A549 (cell line): ENCODE data around the gene CR1L. TPM values are rescaled to one million over a fixed set of nuclear protein-coding genes. Genes with fewer than 3 reads are reported as not detected.
"Not testable (repeated sequence)": the region's sequence is repeated elsewhere in the genome, so short reads cannot be mapped to it uniquely, and the experiment has no call there.

Experiments used
- ATAC-seq, 2 experiments: fragments of 200-7000 bp in 1 of 2; fragments of >200 bp in 1 of 2; cut with Nextera tagmentation in 1 of 2; cut with Tn5 transposase in 1 of 2; 3 replicates each; pipeline versions ENCODE4 v1.8.0 to v1.9.1; 2018 to 2020; ENCODE audit warnings: mild to moderate bottlenecking in 1 of 2, moderate library complexity in 1 of 2
- CTCF ChIA-PET: fragments of 300-600 bp; sonication (Branson Sonifier 250); formaldehyde crosslinking; extraction: SDS; loops from one replicate; lab custom pipeline; 2021; ENCODE audit warnings: antibody characterized with exemption, inconsistent platforms; lab: Yijun Ruan, JAX
- POLR2A ChIA-PET: fragments of 350-600 bp; formaldehyde crosslinking; extraction: SDS; loops from one replicate; lab custom pipeline; 2021; ENCODE audit warnings: antibody characterized with exemption, inconsistent platforms; lab: Yijun Ruan, JAX
- DNase-seq, 2 experiments: peaks; one replicate each; pipeline versions ENCODE4 v3.0.0 to v3.0.0-alpha.2; 2011 to 2016; ENCODE audit warnings: low read depth in 1 of 2, low spot score in 1 of 2
- FAIRE-seq: peaks from 2 replicates; lab custom pipeline; 2011; peaks lifted over from hg19 to GRCh38; lab: Jason Lieb, UNC
- H3K27ac ChIP-seq, 2 experiments: fragments of >200 bp; sonication (Bioruptor Twin); formaldehyde crosslinking; 3 replicates each; pipeline ENCODE4 v1.5.1; 2016 to 2017
- H3K4me1 ChIP-seq: fragments of >200 bp; sonication (Bioruptor Twin); formaldehyde crosslinking; 3 replicates; pipeline ENCODE4 v1.6.1; 2016
- H3K4me2 ChIP-seq: fragments of >200 bp; sonication (Bioruptor Twin); formaldehyde crosslinking; 3 replicates; pipeline ENCODE4 v1.6.1; 2016
- H3K4me3 ChIP-seq: fragments of >200 bp; sonication (Bioruptor Twin); formaldehyde crosslinking; 3 replicates; pipeline ENCODE4 v1.5.1; 2016
- H3K9me3 ChIP-seq: fragments of >200 bp; sonication (Bioruptor Twin); formaldehyde crosslinking; 3 replicates; pipeline ENCODE4 v1.6.1; 2016
- BCL3 ChIP-seq: fragments of >200 bp; sonication (Bioruptor Twin); formaldehyde crosslinking; IDR thresholded peaks from 3 replicates; pipeline ENCODE4 v1.6.1; 2016
- CBX2 ChIP-seq: fragments of 200-600 bp; sonication (generic); IDR thresholded peaks from 2 replicates; pipeline ENCODE4 v1.6.1; 2016; ENCODE audit warnings: low read depth, mild to moderate bottlenecking, borderline replicate concordance
- CBX8 ChIP-seq: fragments of 200-600 bp; sonication (generic); IDR thresholded peaks from 2 replicates; pipeline ENCODE4 v1.6.1; 2016
- E2F6 ChIP-seq: IDR thresholded peaks from 2 replicates; pipeline ENCODE4 v1.6.1; 2012; ENCODE audit warnings: low read depth, borderline replicate concordance
- EHF ChIP-seq: fragments of 250-450 bp; sonication (Bioruptor Pico); IDR thresholded peaks from 2 replicates; pipeline ENCODE4 v1.5.0; 2020; ENCODE audit warnings: mild to moderate bottlenecking
- EP300 ChIP-seq, 2 experiments: fragments of >200 bp; sonication (Bioruptor Twin); formaldehyde crosslinking; IDR thresholded peaks; 2 replicates in 1 of 2; 3 replicates in 1 of 2; pipeline ENCODE4 v1.6.1; 2016 to 2017
- ESRRA ChIP-seq: fragments of 150-350 bp; IDR thresholded peaks from 2 replicates; pipeline ENCODE4 v1.6.1; 2014; ENCODE audit warnings: mild to moderate bottlenecking, low read length, borderline replicate concordance
- FOSB ChIP-seq: fragments of 250-450 bp; sonication (Bioruptor Pico); IDR thresholded peaks from 2 replicates; pipeline ENCODE4 v1.5.0; 2020; ENCODE audit warnings: mild to moderate bottlenecking, moderate library complexity
- HOXA7 ChIP-seq: fragments of 250-450 bp; sonication (Bioruptor Pico); IDR thresholded peaks from 2 replicates; pipeline ENCODE4 v1.5.0; 2020; ENCODE audit warnings: mild to moderate bottlenecking, moderate library complexity
- HOXB13 ChIP-seq: fragments of 250-450 bp; sonication (Bioruptor Pico); IDR thresholded peaks from 2 replicates; pipeline ENCODE4 v1.5.0; 2020; ENCODE audit warnings: low read depth, mild to moderate bottlenecking, moderate library complexity
- HOXB5 ChIP-seq: fragments of 250-450 bp; sonication (Bioruptor Pico); IDR thresholded peaks from 2 replicates; pipeline ENCODE4 v1.5.0; 2020; ENCODE audit warnings: mild to moderate bottlenecking, moderate library complexity
- JUN ChIP-seq, 2 experiments: fragments of >200 bp; sonication (Bioruptor Twin); formaldehyde crosslinking; IDR thresholded peaks; 2 replicates in 1 of 2; 3 replicates in 1 of 2; pipeline ENCODE4 v1.6.1; 2016 to 2017
- KDM5A ChIP-seq: fragments of 200-600 bp; sonication (generic); IDR thresholded peaks from 2 replicates; pipeline ENCODE4 v1.6.1; 2016; ENCODE audit warnings: antibody characterized with exemption, mild to moderate bottlenecking
- MAFK ChIP-seq: fragments of 450-650 bp; IDR thresholded peaks from 2 replicates; pipeline ENCODE4 v1.6.1; 2014; ENCODE audit not compliant: partially characterized antibody
- MAX ChIP-seq: IDR thresholded peaks from 2 replicates; pipeline ENCODE4 v1.6.1; 2012
- NPAS2 ChIP-seq: fragments of 250-450 bp; sonication (Bioruptor Pico); IDR thresholded peaks from 2 replicates; pipeline ENCODE4 v1.8.0; 2022; ENCODE audit warnings: mild to moderate bottlenecking, moderate library complexity, borderline replicate concordance
- NR3C1 ChIP-seq: fragments of >200 bp; sonication (Bioruptor Twin); formaldehyde crosslinking; IDR thresholded peaks from 3 replicates; pipeline ENCODE4 v1.6.1; 2017
- PHF8 ChIP-seq: fragments of 200-600 bp; sonication (generic); IDR thresholded peaks from 2 replicates; pipeline ENCODE4 v1.6.1; 2016; ENCODE audit warnings: low read depth, mild to moderate bottlenecking, antibody characterized with exemption, moderate library complexity, borderline replicate concordance
- POLR2A ChIP-seq: IDR thresholded peaks from 2 replicates; pipeline ENCODE4 v1.6.1; 2012; ENCODE audit warnings: mild to moderate bottlenecking, low read length
- POLR2AphosphoS2 ChIP-seq: conservative IDR thresholded peaks from 2 replicates; pipeline ENCODE4 v1.6.1; 2012; ENCODE audit warnings: low read length, improper control_type of control experiment, inconsistent platforms
- RAD21 ChIP-seq, 2 experiments: fragments of >200 bp in 1 of 2; sonication (Bioruptor Twin) in 1 of 2; formaldehyde crosslinking in 1 of 2; IDR thresholded peaks in 1 of 2; conservative IDR thresholded peaks in 1 of 2; 2 replicates in 1 of 2; 3 replicates in 1 of 2; pipeline ENCODE4 v1.6.1; 2012 to 2018; ENCODE audit warnings: inconsistent platforms in 1 of 2
- RARB ChIP-seq: fragments of 250-450 bp; sonication (Bioruptor Pico); IDR thresholded peaks from 2 replicates; pipeline ENCODE4 v1.8.0; 2021; ENCODE audit warnings: mild to moderate bottlenecking, moderate library complexity
- SREBF2 ChIP-seq: fragments of 450-650 bp; IDR thresholded peaks from 2 replicates; pipeline ENCODE4 v1.6.1; 2014; ENCODE audit warnings: mild to moderate bottlenecking, moderate library complexity
- USF2 ChIP-seq: fragments of 450-650 bp; IDR thresholded peaks from 2 replicates; pipeline ENCODE4 v1.6.1; 2014; ENCODE audit warnings: antibody characterized with exemption
- ZFP36 ChIP-seq: fragments of 450-650 bp; IDR thresholded peaks from 2 replicates; pipeline ENCODE4 v1.6.1; 2014; ENCODE audit warnings: borderline replicate concordance; ENCODE audit not compliant: partially characterized antibody
- WGBS: methylation state at CpG from one replicate; pipeline ENCODE4 v1.1.6; 2017; ENCODE audit errors: missing lambda C conversion rate; 5-methylcytosine and 5-hydroxymethylcytosine counted together
- polyA plus RNA-seq, 4 experiments: library from polyadenylated mRNA; depleted of rRNA in 3 of 4; stranded (reverse); fragments of >200 nt; fragmentation: RNase III in 1 of 4; extraction: RNeasy Plus Mini Kit Qiagen cat#74134 plus additional on column Dnase treatment in 1 of 4; gene quantifications; 2 replicates in 3 of 4; 3 replicates in 1 of 4; pipeline ENCODE4 v1.2.3, GENCODE V29; 2011 to 2017
- TF ChIP-seq, protein P1 (sequence below): fragments of 150-350 bp; IDR thresholded peaks from 2 replicates; pipeline ENCODE4 v1.6.1; 2014; ENCODE audit warnings: low read depth, mild to moderate bottlenecking, low read length
- TF ChIP-seq, protein P2 (sequence below): fragments of 250-450 bp; sonication (Bioruptor Pico); IDR thresholded peaks from 2 replicates; pipeline ENCODE4 v1.5.0; 2020; ENCODE audit warnings: low read depth, mild to moderate bottlenecking, moderate library complexity

The CR1L gene
- polyA plus RNA-seq, 2 of the 4 experiments (the other 2 are of a cell fraction) = not detected

DNA sequence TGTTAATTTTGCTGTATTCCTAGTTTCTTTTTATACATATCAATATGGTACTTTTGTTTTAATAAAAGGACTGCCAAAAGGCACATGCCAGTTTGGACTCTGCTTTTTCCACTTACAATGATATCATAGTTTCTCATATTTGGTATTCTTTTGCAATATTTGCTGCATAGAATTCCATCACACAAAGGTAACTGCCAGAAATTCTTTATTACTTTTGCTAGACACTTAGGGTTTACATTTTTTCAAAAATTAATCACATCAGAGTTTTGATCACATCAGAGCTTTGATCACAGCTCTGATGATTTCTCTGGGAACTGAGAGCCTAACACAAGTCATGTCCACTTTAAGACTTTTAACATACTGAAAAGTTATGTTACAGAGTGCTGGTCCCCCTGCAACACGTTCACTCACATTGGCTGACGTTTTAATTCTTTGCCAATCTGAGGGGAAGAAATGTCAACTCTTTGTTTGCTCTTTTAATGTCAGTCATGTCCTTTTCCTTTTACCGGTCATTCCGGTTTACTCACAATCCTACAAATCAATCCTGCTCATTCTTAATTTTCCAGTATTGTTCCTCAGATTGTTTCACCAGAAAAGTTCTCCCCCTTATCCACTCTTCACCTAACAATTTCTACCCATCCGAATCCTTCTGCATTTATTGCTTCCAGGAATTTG lies 105.8 kb downstream of the CR1L start:
- 8% methylated on average over 5 of the region's 5 CpGs for WGBS
- FAIRE-seq (no peak), ATAC-seq (no peak)

GRCh38 chr1:207751463-207751789 lies 106.5 kb downstream of the CR1L start:
- POLR2A ChIA-PET = interaction anchor here (1.4 kb wide), 1 partner anchor 46 kb away, joined by 4 read pairs; no protein-coding TSS in a partner anchor
- CTCF ChIA-PET, H3K9me3 ChIP-seq, DNase-seq, FAIRE-seq, ATAC-seq: not testable (repeated sequence)
- WGBS = 7% methylated on average over 7 of the region's 7 CpGs
- TF ChIP-seq RARB (0 out of 2 replicates have a peak, but pooled peaks have one; percentile 29), PHF8 (0 out of 2 replicates have a peak, but pooled peaks have one; percentile 34)
- H3K4me2 ChIP-seq = peak overlapping the region; percentile 97
- H3K27ac ChIP-seq = peak overlapping the region; percentile 88
- peak overlapping the region; percentile 99 for H3K4me3 ChIP-seq
- H3K4me1 ChIP-seq = peaks cover 56% of the 10 kb centered on the region

More for the DNA sequence above, 105.8 kb downstream of the CR1L start:
- ChIA-PET POLR2A (no interaction called here), CTCF (interaction anchor here (0.7 kb wide), 1 partner anchor 702 kb away, joined by 3 read pairs; no protein-coding TSS in a partner anchor)
- DNase-seq = no peak
- Histone ChIP-seq H3K27ac (peak overlapping the region; percentile 88), H3K4me2 (peak overlapping the region; percentile 97), H3K4me3 (peak overlapping the region; percentile 99), H3K4me1 (peaks cover 55% of the 10 kb centered on the region), H3K9me3 (no peaks in the 10 kb centered on the region)
- TF ChIP-seq HOXB5 = no peak
- TF ChIP-seq ESRRA = no peak
- TF ChIP-seq KDM5A = no peak
- TF ChIP-seq POLR2AphosphoS2 = no peak
- no peak for TF ChIP-seq MAFK
- TF ChIP-seq NPAS2 (CRISPR knock-in tag) = no peak
- no peak for TF ChIP-seq PHF8
- no peak for TF ChIP-seq EHF (CRISPR knock-in tag)

DNA sequence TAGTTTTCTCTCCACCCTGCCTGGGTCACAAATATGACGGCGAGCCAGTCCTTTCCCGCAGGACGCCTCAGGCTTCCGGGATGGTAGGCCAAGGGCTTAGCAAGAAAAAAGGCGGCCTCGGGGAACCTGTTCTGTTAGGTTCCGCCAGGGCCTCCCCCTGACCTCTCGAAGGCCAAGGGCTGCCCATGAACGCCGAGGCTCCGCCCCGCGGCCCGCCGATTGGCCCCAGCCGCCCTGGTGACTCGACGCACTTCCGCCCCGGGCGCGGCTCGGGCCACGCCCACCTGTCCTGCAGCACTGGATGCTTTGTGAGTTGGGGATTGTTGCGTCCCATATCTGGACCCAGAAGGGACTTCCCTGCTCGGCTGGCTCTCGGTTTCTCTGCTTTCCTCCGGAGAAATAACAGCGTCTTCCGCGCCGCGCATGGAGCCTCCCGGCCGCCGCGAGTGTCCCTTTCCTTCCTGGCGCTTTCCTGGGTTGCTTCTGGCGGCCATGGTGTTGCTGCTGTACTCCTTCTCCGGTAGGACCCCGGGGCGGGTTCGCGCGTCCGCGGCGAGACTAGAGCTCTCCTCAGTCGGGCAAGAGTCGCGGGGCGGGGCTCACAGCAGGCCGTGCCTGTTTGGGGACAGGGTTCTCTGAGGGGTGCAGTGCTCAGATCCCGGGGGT lies 107.0 kb downstream of the CR1L start, which contains the start of gene CD46:
Gene CD46 (plus strand): TSS at position 265 of the 666 bp plus-strand sequence. CDS start 159 bp downstream, at position 424.
- no peaks in the 10 kb centered on the region for H3K9me3 ChIP-seq
- 2% methylated on average over 38 of the region's 55 CpGs for WGBS
- peak within 1 kb of the TSS; percentile 88 for H3K27ac ChIP-seq
- POLR2A ChIA-PET = interaction anchor here (0.6 to 1.4 kb wide), 2 partner anchors 45 to 659 kb away, joined by 4 to 5 read pairs; no protein-coding TSS in a partner anchor
- H3K4me1 ChIP-seq = peaks cover 56% of the 10 kb centered on the region
- CTCF ChIA-PET = interaction anchor here (1.0 to 2.4 kb wide), 3 partner anchors 11 to 54 kb away, joined by 4 to 7 read pairs (median 5); no protein-coding TSS in a partner anchor
- no peak for FAIRE-seq
- H3K4me3 ChIP-seq = peak within 1 kb of the TSS; percentile 99
- no peak; the same call in 1 of the 2 replicates for TF ChIP-seq RARB
- peak; percentile 43; the same call in 1 of the 2 replicates for TF ChIP-seq PHF8
- peak; percentile 41; the same call in 1 of the 2 replicates for TF ChIP-seq HOXB13 (CRISPR knock-in tag)
- no peak for TF ChIP-seq CBX8
- no peak for TF ChIP-seq SREBF2
- TF ChIP-seq NR3C1 = no peak
- TF ChIP-seq, protein P1, sequence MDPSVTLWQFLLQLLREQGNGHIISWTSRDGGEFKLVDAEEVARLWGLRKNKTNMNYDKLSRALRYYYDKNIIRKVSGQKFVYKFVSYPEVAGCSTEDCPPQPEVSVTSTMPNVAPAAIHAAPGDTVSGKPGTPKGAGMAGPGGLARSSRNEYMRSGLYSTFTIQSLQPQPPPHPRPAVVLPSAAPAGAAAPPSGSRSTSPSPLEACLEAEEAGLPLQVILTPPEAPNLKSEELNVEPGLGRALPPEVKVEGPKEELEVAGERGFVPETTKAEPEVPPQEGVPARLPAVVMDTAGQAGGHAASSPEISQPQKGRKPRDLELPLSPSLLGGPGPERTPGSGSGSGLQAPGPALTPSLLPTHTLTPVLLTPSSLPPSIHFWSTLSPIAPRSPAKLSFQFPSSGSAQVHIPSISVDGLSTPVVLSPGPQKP = no peak
- TF ChIP-seq ZFP36 = no peak
- TF ChIP-seq MAX = peak; percentile 58; the same call in 1 of the 2 replicates
- no peak for TF ChIP-seq CBX2
- TF ChIP-seq HOXA7 (CRISPR knock-in tag) = no peak
- TF ChIP-seq KDM5A = peak; percentile 74
- TF ChIP-seq EP300 (IDR thresholded peaks at IDR 0.05) = no peak
- no peak; the same call in 1 of the 2 replicates for TF ChIP-seq E2F6
- TF ChIP-seq POLR2A = peak; percentile 81
- TF ChIP-seq JUN (IDR thresholded peaks at IDR 0.05) = peak; percentile 23 to 83; a peak in 3 of 5 replicates
- TF ChIP-seq FOSB (CRISPR knock-in tag) = no peak
- TF ChIP-seq RAD21 (conservative IDR thresholded peaks at IDR 0.05 in 1 of 2, IDR thresholded peaks at IDR 0.05 in 1 of 2) = 0 out of 5 replicates have a peak, but pooled peaks of 1 of the 2 experiments have one; percentile 0
- TF ChIP-seq USF2 = peak; percentile 93
- TF ChIP-seq BCL3 = peak; percentile 50; the same call in 2 of the 3 replicates
- TF ChIP-seq, protein P2, sequence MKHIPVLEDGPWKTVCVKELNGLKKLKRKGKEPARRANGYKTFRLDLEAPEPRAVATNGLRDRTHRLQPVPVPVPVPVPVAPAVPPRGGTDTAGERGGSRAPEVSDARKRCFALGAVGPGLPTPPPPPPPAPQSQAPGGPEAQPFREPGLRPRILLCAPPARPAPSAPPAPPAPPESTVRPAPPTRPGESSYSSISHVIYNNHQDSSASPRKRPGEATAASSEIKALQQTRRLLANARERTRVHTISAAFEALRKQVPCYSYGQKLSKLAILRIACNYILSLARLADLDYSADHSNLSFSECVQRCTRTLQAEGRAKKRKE (CRISPR knock-in tag) = no peak
- peak within 1 kb of the TSS; percentile 97 for H3K4me2 ChIP-seq
- ATAC-seq = peak; percentile 96 to 99
- DNase-seq = peak; percentile 83 to 95
